ENCODE data around the gene THAP4. TPM values are rescaled to one million over a fixed set of nuclear protein-coding genes. Genes with fewer than 3 reads are reported as not detected.

Gene THAP4
- total and polyA plus RNA-seq, 2 of the 13 experiments (the other 11 are each of a cell fraction or from before 2014, with no cell fraction given), result 59.7 to 75.7 TPM

DNA sequence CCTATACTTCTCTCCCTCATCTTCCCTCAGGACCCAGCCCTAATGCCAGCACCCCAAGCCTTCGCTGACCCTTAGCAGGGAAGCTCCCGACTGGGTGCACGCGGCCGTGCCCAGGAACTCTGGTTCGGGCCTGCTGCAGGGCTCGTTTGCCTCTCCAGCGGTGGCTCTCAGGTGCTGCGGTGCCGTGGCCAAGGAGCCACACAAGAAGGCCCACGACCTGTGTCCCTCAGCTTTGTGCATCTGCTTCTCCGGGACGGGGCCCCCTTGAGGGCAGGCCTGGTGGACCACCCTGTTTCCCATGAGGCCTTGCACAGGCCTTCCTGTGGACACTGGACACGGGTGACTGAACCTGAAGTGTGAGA, 60.7 kb downstream of the THAP4 start (continued):
- no peak for TF ChIP-seq ZNF3 (CRISPR knock-in tag; IDR thresholded peaks at IDR 0.05)
- TF ChIP-seq ZSCAN25 (CRISPR knock-in tag; IDR thresholded peaks at IDR 0.05), result 0 out of 2 replicates have a peak, but pooled peaks have one; percentile 11

DNA sequence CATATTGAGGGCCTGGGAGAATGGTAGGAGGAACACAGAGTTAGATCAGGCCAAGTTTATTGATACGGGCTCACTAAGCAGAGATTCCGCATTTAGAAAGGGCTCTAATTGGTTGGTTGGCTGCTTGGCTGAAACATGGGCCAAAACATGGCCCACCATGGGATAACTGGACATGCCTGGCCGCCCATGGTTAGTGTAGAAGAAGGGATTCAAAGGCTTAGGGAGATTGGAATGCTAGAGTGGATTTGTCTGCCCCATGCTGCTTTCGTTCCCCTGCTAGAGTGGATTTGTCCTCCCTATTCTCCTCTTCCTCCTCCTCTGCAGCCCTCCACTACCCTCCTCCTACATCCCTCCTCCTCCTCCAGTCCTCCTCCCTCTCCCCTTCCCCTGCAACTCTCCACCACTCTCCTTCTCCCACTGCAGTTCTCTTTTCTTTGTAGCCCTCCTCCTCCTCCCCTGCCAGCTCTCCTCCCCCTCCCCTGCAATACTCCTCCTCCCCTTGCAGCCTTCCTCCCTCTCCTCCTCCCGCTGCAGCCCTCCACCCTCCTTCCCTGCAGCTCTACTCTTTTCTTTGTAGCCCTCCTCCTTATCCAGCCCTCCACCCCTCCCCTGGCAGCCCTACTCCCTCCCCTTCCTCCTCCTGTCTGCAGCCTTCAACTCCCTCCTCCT, 61.2 kb downstream of the THAP4 start:
- CTCF ChIA-PET (ENCODE audit: low intra/inter-chr PET ratio, low total read pairs), result no interaction called here
- H3K4me3 ChIP-seq (replicated peaks in 1 of 3; ENCODE audit: insufficient read depth in 1 of 3, low read depth in 2 of 3, low read length in 3 of 3), result no peak overlapping the region
- H3K79me2 ChIP-seq (ENCODE audit: insufficient read depth, low read length), result no peaks in the 10 kb centered on the region
- BruUV-seq (replicated peaks), result no TSS peak
- no peaks in the 10 kb centered on the region for H3K27me3 ChIP-seq (ENCODE audit: control insufficient read depth in 1 of 2, insufficient read depth in 2 of 2, low read length in 2 of 2)
- peaks cover 8 to 23% of the 10 kb centered on the region in 2 experiments; a peak in 4 of 5 replicates for H3K36me3 ChIP-seq (replicated peaks in 1 of 2; ENCODE audit: control insufficient read depth in 1 of 2, insufficient read depth in 2 of 2, low read length in 2 of 2)
- peaks cover 8% of the 10 kb centered on the region for H3K4me1 ChIP-seq (ENCODE audit: insufficient read depth, low read length)
- WGBS (ENCODE audit: low lambda C conversion rate), result 93% methylated on average over 5 of the region's 5 CpGs
- POLR2A ChIA-PET, result no interaction called here
- ATAC-seq (no peak), DNase-seq (ENCODE audit: low spot score) (no peak), FAIRE-seq (no peak)
- H3K9ac ChIP-seq (ENCODE audit: insufficient read depth, low read depth, low read length), result no peak overlapping the region
- no peak overlapping the region for H3K4me2 ChIP-seq (ENCODE audit: low read depth, low read length)
- in situ Hi-C loops (cut with HindIII; ENCODE audit: extremely low pct_ligation_motif_present, low pct_unique_long_range_greater_than_20kb), result no loop called here
- H3K27ac ChIP-seq (ENCODE audit: extremely low read length, insufficient read depth, low read length), result no peak overlapping the region
- no peaks in the 10 kb centered on the region for H3K9me3 ChIP-seq (ENCODE audit: low read length)
- no peak overlapping the region for H2AFZ ChIP-seq (ENCODE audit: low read length)
- peaks cover 9% of the 10 kb centered on the region; the same call in 1 of the 2 replicates for H4K20me1 ChIP-seq (ENCODE audit: insufficient read depth, low read length)
- intact Hi-C loops (cut with micrococcal nuclease; ENCODE audit: unreplicated experiment), result no loop called here
- TF ChIP-seq NCOA1 (CRISPR knock-in tag; IDR thresholded peaks at IDR 0.05) (no peak), SALL2 (CRISPR knock-in tag; IDR thresholded peaks at IDR 0.05) (no peak), POLR2A (IDR thresholded peaks at IDR 0.05; ENCODE audit: insufficient read depth in 1 of 2, low read depth in 2 of 2, low read length in 2 of 2) (peak in 1 of 2 experiments; percentile 20; a peak in 1 of 4 replicates), IKZF1 (IDR thresholded peaks at IDR 0.05) (no peak), ZNF607 (CRISPR knock-in tag; IDR thresholded peaks at IDR 0.05; ENCODE audit: borderline replicate concordance) (peak; percentile 24; the same call in 1 of the 2 replicates), PAX8 (CRISPR knock-in tag; IDR thresholded peaks at IDR 0.05; ENCODE audit: borderline replicate concordance) (no peak), ZNF780A (CRISPR knock-in tag; IDR thresholded peaks at IDR 0.05) (no peak), ZSCAN25 (CRISPR knock-in tag; IDR thresholded peaks at IDR 0.05) (peak; percentile 92), POLR2AphosphoS2 (IDR thresholded peaks at IDR 0.05; ENCODE audit: low read depth, low read length) (0 out of 2 replicates have a peak, but pooled peaks have one; percentile 23), NFE2 (CRISPR knock-in tag; IDR thresholded peaks at IDR 0.05) (no peak), KDM4B (CRISPR knock-in tag; IDR thresholded peaks at IDR 0.05) (no peak), WIZ (CRISPR knock-in tag; IDR thresholded peaks at IDR 0.05) (no peak)
- TF ChIP-seq, protein P1, sequence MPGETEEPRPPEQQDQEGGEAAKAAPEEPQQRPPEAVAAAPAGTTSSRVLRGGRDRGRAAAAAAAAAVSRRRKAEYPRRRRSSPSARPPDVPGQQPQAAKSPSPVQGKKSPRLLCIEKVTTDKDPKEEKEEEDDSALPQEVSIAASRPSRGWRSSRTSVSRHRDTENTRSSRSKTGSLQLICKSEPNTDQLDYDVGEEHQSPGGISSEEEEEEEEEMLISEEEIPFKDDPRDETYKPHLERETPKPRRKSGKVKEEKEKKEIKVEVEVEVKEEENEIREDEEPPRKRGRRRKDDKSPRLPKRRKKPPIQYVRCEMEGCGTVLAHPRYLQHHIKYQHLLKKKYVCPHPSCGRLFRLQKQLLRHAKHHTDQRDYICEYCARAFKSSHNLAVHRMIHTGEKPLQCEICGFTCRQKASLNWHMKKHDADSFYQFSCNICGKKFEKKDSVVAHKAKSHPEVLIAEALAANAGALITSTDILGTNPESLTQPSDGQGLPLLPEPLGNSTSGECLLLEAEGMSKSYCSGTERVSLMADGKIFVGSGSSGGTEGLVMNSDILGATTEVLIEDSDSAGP (CRISPR knock-in tag; IDR thresholded peaks at IDR 0.05; ENCODE audit: borderline replicate concordance), result 0 out of 2 replicates have a peak, but pooled peaks have one; percentile 20
- TF ChIP-seq, protein P2, sequence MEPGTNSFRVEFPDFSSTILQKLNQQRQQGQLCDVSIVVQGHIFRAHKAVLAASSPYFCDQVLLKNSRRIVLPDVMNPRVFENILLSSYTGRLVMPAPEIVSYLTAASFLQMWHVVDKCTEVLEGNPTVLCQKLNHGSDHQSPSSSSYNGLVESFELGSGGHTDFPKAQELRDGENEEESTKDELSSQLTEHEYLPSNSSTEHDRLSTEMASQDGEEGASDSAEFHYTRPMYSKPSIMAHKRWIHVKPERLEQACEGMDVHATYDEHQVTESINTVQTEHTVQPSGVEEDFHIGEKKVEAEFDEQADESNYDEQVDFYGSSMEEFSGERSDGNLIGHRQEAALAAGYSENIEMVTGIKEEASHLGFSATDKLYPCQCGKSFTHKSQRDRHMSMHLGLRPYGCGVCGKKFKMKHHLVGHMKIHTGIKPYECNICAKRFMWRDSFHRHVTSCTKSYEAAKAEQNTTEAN (CRISPR knock-in tag; conservative IDR thresholded peaks at IDR 0.05), result no peak
- TF ChIP-seq, protein P3, sequence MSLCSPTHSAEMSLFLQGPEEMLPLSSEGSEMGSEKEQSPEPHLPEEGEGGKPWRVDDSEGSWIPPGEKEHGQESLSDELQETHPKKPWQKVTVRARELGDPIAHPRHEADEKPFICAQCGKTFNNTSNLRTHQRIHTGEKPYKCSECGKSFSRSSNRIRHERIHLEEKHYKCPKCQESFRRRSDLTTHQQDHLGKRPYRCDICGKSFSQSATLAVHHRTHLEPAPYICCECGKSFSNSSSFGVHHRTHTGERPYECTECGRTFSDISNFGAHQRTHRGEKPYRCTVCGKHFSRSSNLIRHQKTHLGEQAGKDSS (CRISPR knock-in tag; IDR thresholded peaks at IDR 0.05; ENCODE audit: borderline replicate concordance, low read depth), result no peak
